HG02884 (cell line): ENCODE measurements around the gene WDR43.

Experiments
- ATAC-seq: cut with Tn5 transposase; IDR thresholded peaks from one replicate; pipeline ENCODE4 v1.9.1; 2021; ENCODE audit warnings: mild to moderate bottlenecking, moderate library complexity; ENCODE audit not compliant: unreplicated experiment

Gene WDR43

DNA sequence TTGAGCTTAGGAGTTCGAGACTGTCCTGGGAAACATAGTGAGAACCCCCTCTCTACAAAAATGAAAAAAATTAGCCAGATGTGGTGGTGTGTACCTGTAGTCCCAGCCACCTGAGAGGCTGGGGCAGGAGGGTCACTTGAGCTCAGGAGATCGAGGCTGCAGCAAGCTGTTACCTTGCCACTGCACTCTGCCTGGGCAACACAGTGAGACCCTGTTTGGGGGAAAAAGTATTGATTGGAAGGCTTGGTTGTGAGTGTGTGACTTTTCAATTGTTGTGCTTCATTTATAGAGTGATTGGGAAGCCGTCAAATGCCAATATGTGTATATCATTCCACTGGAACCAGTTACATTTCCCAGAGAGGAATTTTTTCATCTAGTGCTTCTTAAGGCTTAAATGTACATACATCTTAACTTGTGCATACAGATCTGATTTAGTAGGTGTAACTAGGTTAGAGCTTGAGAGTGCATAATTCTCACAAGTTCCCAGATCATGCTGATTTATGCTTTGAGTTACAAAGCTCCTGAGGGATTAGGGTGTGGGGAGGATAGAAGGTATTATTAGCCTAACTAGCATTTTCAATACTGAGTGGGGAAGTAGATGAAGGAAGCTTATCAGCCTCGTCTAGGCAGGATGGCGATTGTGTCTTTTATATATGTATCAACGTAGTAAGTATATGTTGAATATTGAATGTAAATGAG is 15.3 kb downstream of the WDR43 start:
- no peak for ATAC-seq

DNA sequence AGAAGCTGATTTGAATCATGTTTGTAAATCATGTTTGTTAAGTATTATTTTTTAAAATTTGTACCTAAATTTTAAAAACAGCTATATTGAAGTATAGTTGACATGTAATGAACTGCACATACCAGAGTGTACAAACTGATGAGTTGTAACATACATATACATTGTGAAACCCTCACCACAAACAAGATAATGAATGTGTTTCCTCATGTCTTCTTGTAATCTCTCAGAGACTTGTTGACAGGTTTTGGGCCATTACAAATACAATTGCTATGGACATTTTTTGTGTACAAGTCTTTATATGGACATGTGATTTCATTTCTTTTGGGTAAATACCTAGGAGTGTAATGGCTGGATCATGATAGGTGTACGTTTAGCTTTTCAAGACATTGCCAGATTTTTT is 21.5 kb downstream of the WDR43 start:
- ATAC-seq = no peak

DNA sequence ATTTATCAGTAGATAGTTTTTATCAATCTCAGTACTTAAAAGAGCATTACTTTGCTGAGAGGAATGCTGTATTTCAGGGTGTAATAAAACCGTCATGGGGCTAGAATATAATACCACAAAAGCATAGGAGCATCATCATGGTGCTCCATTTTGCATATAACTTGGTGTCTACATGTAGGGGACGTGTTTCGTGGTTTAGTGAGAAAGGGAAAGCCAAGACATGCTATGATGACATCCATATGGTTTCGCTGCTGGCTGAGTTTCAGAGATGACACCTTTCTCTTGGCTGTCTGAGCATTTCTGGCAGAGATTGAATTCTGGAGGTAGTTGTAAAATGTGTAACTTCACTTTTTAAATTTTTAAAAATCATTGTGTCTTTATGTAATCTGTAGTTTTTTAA is 32.4 kb downstream of the WDR43 start:
- ATAC-seq = no peak

DNA sequence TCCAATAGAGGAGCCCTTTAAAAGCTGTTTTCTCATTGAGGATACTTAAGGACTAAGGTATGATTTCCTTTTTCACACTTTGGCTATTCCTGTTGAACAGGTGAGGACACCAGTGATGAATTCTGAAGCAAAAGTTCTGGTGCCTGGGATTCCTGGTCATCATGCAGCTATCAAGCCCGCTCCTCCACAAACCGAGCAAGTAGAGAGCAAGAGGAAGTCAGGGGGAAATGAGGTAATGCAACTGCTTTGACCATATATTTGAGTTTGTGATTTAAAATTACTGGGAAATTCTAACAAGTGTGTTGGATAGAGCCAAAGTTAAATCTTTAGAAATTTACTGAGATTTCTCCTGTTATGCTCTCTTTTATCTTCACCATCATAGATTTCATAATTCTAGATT is 33.0 kb downstream of the WDR43 start:
- no peak for ATAC-seq

DNA sequence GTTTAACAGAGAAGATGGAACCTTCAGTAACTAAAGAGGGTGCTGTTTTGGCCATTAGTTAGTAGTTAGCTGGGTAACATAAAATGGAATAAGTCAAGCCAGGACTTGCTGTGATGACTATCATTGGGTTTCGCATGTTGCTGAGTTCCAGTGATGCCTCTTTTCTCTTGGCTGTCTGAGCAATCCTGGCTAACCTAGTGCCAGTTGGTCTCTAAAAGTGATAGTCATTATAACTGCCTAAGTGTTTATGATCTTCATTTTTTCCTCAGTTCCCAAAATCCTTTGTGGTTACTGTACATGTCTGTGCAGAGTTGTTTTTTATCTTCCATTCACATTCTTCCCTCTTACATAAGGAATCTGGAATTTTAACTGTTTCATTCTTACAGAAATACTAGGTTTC is 33.4 kb downstream of the WDR43 start:
- ATAC-seq = no peak

DNA sequence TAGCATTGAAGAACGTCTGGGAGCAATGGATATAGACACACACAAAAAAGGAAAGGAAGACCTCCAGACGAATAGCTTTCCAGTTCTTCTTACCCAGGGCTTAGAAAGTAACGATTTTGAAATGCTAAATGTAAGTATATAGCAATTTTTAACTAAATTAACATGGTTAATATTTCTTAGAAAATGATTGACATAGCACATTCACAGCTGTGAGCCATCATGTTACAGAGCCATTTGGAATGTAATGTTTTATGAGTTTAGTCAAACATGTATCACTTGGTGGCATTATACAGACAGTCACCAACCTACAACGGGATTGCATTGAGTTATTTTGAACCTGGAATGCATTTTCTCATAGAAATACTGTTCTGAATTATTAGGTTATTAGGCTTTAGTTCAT is 35.1 kb downstream of the WDR43 start:
- ATAC-seq = no peak

DNA sequence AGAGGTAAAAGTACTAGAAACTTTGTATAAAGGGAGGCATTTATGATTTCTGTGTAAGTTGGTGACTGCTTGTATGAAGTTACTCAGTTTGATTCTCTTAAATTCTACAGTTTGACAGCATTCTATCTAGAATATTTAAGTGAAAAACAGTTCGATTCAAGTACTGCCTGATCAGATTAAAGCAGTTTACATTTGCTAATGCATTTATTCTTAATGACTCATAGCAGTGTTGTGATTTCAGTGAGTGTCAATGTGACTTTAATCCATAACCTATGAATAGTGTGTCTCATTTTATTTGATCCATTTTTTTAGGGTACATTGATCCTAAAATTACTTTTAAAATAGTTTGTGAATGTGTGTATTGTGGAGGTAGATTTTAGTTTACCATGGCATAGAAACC is 35.7 kb downstream of the WDR43 start:
- no peak for ATAC-seq

DNA sequence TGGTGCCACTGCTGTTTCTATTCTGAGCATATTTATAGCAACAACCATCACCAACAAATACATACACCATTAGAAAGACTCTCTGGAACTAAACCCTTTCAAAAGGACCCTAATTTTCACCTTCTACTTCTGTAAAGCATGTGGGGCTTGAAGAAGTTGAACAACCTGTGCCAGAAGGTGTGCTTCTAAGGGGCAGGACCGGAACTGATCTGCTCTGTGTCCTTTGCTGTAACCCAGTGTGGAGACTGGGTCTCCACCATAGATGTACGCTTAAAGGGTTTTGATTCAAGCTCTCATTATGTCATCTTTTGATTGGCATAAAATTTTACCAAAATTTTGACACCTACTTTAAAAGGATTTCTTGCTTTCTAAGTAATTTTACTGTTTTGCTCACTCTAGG is 40.3 kb downstream of the WDR43 start:
- ATAC-seq = no peak

DNA sequence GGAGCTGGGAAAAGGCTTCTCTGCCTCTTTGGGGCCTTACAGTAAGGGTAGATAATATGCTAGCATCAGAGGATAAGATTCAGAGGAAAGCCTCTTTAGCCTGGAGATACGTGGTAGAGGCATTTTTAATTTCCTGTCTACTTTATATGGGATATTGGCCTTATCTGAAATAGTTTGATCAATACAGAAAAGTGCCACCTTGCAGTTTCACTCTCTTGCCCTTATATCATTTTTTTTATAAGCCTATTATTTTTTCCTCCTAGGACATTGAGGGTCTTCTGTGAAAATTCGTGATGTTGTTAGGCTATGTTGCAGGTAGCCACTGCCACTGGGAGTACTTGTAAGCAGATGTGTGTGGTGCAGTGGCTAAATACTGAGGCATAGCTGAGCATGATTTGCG is 46.5 kb downstream of the WDR43 start:
- ATAC-seq = no peak

DNA sequence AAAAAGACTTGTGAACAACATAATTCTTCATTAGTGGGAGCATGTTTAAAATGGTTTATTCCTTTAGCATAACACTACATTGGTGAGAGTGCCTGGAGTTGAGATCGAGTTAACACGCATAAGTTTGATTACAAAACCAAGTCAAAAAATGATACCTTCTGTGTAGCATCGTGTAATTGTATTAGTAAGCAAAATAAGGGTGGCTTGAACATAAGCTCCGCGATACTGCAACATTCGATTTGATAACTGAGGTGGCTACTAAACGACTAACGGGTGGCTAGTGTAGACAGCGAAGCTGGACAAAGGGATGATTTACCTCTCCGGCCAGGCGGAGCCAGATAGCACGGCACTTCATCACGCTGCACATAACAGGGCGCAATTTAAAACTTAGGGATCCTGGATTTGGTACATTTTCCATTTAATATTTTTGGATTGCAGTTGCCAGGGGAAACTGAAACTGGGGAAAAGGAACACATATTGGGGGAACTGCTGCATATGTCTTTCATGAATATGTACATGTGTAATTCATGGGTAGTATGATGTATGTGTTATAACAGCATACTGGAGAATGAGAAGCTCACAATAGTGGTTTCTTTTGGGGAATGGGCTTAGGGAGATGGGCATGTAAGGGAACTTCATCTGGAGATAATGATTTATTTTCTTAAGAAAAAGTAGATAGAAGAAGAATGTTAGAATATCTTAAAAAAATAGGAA is 50.2 kb downstream of the WDR43 start:
- ATAC-seq = no peak

DNA sequence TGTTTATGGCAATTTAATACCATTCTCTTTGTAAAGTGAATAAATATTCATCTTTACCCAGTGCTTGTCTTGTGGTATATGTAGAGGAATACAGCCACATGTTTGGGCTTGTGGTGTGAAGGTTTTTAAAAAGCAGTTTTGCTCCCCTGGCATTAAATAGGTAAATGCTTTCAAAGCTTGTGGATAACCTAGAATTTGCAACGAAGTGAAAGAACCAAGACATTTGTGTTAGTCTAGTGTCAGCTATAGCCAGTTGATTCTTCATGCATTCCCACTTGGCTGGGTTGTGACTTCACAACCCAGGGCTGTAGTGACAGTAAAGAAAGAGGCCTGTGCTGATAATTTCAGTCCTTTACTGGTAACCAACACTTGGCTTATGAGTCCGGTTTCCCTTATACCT is 53.7 kb downstream of the WDR43 start:
- no peak for ATAC-seq

DNA sequence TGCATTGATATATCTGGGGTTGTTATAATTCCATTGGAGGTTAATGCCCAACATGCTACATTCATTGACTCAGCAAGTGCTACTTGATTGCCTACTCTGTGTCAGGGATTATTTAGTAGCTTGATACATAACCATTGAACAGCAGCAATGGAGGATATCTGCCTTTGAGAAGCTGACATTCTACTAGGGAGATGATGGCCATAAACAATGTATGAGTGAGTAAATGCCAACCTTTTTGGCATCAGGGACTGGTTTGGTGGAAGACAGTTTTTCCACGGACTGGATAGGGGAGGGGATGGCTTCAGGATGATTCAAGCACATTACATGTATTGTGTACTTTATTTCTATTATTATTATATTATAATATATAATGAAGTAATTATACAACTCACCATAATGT is 54.7 kb downstream of the WDR43 start:
- no peak for ATAC-seq

DNA sequence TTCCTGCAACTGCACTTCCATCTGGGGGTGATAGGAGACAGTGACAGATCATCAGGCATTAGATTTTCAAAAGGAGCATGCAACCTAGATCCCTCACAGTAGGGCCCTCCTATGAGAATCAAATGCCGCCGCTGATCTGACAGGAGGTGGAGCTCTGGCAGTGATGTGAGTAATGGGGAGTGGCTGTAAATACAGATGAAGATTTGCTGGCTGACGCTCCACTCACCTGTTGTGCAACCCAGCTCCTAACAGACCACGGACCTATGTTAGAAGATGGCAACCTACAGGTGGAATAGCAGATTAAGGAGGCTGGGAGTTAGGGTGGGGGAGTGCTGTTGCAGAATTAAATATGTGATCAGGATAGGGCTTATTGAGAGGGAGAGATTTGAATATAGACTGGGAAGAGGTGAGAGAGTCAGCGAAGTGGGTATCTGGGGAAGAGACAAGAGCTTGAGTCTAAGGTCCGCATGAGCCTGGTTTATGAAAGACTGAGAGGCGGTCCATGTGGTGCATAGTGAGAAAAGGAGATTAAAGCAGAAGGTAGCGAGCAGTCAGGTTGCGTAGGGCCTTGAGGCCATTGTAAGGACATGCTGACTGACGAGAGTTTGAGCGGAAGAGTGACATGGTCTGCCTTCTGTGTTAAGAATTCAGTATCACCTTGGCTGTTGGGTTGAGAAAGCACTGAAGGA is 55.3 kb downstream of the WDR43 start:
- no peak for ATAC-seq

DNA sequence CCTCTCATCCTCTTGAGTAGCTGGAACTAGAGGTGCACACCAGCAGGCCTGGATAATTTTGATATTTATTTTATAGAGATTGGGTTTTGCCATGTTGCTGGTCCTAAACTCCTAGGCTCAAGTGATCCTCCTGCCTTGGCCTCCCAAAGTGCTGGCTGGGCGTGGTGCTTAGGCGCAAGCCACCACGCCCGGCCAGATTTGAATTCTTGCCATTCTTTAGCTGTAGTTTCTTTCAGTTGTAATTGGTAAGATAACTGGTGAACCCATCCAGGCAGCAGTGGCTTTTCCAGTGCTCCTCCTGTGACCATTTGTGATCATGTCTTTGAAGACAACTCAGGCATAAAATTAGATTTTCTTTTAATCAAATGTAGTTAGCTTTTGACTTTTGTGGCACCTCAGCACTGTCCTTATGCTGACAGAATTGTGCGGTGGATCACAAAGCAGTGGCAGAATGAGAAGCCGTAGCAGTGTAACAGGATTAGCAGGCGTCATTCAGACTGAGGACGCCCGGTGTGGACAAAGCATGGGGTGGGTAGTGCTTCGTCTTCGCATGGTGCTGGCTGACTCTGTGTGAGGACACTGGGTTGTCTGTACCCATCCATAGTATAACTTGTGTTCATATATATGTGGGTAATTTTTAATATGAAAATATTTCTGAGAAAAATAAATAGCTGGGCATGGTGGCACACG is 56.6 kb downstream of the WDR43 start:
- no peak for ATAC-seq

DNA sequence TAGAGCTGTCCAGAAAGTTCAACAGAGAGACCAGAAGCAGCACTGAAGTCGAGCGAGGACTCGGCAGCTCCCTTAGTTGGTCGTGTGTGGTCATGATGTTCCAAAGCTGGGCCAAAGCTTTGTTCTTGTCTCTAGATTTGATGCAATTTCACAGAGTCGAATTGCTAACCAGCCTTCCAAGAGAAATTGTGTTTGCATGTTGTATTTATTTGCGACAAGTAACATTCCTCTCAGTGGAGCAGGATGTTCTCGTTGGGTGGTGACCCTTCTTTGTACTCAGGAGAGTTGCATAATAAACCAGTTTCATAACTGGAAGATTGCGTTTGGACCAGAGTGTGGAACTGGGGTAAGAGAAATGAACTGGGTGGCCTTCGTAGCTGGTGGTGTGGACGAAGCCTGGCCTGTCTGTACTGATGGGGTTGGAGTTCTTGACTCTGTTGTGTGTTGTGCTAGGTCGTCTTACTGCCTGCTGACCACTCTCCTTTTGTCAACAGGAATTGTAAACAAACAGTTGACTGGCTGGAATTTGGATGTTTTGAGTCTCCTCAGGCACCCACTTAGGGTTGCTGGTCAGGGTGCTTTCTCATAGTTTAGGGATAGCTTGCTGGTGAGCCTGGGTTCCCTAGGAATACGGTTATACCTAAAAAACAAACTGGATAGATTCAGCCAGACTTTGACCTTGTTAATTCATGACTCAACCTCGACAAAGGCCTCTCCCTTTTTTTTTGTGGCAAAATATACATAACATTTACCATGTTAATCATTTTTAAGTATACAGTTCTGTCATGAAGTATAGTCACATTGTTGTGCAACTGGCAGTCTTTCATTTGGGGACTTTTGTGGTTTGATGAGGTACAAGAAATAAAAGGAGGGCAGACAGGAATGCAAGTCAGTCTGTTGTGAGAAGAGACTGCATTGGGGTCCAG is 57.7 kb downstream of the WDR43 start:
- no peak for ATAC-seq

DNA sequence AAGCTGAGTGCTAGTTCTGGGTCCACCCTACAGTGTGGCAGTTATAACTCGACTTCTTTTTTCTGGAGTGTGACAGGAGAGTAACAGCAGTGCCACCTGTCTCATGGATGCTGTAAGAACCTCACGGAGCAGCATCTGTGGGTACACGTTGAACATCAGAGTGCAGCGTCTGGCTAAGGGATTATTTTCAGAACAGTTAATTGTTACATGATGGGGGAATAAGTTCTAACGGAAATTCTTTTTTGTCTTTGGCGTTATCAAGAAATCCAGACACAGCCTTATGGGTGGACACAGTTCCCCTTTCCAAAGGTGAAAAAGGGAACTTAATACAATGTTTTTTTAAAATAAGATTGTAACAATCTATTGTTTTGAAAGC is 58.4 kb downstream of the WDR43 start:
- no peak for ATAC-seq

DNA sequence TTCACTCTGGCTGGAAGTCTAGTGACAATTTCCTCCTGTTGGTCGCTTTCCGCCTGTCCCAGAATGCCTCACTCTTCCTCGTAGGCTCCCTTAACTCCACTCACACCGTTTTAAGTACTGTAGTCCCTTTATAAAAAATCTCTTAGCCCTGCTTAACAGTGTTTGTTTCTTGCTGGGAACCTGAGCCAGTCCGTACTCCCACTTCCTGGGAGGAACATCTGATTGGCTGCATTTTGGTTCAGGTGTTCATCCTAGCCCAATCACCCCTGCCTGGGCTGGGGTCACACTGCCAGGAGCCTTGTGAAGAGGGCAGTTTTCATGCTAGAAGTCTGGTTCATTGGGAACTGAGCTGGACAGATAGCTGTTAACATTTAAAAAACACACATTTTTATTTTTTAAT is 61.0 kb downstream of the WDR43 start:
- ATAC-seq = no peak

DNA sequence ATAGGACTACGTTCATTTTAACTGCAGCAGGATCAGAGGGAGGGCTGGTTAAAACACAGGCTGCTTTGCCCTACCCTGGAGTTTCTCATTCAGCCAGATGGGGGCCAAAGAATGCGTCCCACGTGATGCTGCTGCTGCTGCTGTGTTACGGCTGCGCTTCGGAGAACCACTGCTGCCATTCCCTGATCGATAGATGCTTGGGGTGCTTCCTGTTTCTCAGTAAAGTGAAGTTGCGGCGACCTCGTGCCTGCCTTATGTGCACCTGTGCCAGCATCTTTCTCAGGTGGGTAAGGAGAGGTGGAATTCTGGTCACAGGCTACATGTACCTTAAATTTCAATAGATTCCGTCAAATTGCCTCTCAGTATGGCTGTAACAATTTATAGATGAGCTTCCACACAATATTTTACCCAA is 62.0 kb downstream of the WDR43 start:
- ATAC-seq = no peak

DNA sequence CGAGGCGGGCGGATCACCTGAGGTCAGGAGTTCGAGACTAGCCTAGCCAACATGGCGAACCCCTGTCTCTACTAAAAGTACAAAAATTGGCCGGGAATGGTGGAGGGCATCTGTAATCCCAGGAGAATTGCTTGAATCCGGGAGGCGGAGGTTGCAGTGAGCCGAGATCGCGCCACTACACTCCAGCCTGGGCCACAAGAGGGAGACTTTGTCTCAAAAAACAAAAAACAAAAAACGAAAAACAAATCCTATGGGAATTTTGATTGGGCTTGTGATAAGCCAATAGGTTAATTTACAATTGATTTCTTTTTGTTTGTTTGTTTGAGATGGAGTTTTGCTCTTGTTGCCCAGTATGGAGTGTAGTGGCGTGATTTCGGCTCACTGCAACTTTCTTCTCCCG is 62.4 kb downstream of the WDR43 start:
- ATAC-seq = no peak

DNA sequence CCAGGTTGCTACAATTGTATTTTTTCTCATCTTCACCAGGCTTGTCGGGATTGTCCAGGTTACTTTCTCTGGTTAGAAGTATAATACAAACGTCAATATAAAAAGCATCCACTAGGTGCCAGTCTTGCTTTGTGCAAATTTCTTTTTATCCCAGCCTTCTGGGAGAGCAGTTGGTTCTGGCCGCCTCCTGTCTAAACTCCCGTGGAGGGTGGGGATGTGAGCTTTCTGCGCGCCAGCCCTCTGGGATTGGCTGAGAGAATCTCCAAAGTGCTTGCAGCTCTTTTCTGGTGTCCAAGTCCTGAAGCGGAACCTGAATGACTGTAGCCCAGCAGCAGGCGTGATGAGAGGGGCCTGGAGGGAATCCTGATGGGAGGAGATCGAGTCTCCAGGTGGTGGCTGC is 64.2 kb downstream of the WDR43 start:
- ATAC-seq = no peak

DNA sequence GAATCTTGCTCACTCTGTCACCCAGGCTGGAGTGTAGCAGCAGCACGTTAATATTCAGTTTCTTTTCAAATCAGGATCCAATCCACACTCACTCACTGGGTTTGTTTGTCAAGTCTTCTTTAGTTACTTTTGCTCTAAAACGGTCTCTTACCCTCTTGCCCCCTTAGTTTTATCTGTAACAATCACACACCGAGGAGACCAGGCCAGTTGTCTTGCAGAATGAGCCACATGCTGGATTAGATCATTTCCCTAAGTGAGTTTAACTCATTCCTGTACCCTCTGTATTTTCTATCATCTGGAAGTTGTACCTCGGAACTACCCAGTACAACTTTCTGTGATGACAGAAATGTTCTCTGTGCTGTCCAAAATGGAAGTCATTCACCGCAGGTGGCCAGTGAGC is 65.9 kb downstream of the WDR43 start:
- ATAC-seq = no peak
